ENCODE measurements around the gene AKR7A2. TPM values are rescaled to one million over a fixed set of nuclear protein-coding genes. Genes with fewer than 3 reads are reported as not detected.

AKR7A2 gene
- total and polyA plus RNA-seq, 9 donors = 41.6 to 56.5 (median 46.0) TPM

GRCh38 chr1:19327301-19327700, 15.4 kb upstream of the AKR7A2 start:
- H3K4me1 ChIP-seq (ENCODE audit: control insufficient read depth, insufficient read depth, low read length) = no peaks in the 10 kb centered on the region
- H3K36me3 ChIP-seq (ENCODE audit: control insufficient read depth, insufficient read depth, low read length) = peaks cover 71% of the 10 kb centered on the region
- no peaks in the 10 kb centered on the region for H3K9me3 ChIP-seq (replicated peaks; ENCODE audit: control insufficient read depth, low read depth, low read length)
- H3K27me3 ChIP-seq (ENCODE audit: control insufficient read depth, insufficient read depth, low read length) = no peaks in the 10 kb centered on the region
- no peak for DNase-seq
- H3K4me3 ChIP-seq (ENCODE audit: low read length) = no peak overlapping the region
- H3K27ac ChIP-seq (ENCODE audit: low read length) = no peak overlapping the region
- WGBS (ENCODE audit: insufficient coverage) = 78% methylated on average over 8 of the region's 16 CpGs

GRCh38 chr1:19326748-19327065, 14.8 kb upstream of the AKR7A2 start:
- no peak for DNase-seq
- Histone ChIP-seq H3K4me3 (ENCODE audit: low read length) (no peak overlapping the region), H3K27ac (ENCODE audit: low read length) (no peak overlapping the region), H3K9me3 (replicated peaks; ENCODE audit: control insufficient read depth, low read depth, low read length) (no peaks in the 10 kb centered on the region), H3K27me3 (ENCODE audit: control insufficient read depth, insufficient read depth, low read length) (no peaks in the 10 kb centered on the region), H3K4me1 (ENCODE audit: control insufficient read depth, insufficient read depth, low read length) (no peaks in the 10 kb centered on the region), H3K36me3 (ENCODE audit: control insufficient read depth, insufficient read depth, low read length) (peaks cover 75% of the 10 kb centered on the region)
- WGBS (ENCODE audit: insufficient coverage) = 89% methylated on average over 6 of the region's 6 CpGs

DNA sequence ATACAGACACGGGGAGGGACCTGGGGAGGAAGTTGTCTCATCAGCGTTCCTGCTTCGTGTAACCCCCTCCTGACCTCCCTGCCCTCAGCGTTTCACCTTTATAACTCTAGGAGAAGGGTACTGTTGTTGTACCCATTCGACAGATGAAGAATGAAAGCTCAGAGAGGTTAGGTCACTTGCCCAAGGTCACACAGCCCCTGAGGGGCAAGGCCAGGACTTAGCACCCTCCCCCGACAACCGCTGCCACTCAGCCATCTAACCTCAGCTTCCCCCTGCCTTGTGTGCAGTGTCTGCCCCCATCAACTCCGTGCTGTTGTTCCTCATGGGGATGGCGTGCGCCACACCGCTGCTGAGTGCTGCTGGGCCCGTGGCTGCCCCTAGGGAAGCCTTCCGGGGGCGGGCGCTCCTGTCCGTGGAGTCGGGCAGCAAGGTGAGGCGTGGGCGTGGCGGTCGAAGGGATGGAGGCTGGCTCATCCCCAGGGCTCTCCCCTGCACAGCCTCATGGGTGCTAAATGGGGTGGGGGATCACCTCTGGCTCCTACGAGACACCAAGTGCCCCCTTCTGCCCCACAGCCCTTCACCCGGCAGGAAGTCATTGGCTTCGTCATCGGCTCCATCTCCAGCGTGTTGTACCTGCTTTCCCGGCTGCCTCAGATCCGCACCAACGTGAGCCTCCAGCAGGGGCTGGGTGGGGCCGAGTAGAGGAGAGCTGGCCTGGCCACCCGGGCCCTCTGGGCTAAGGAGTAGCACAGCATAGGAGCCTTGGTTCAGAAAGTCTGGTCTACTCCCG, 14.2 kb upstream of the AKR7A2 start:
- no peak for DNase-seq
- no peaks in the 10 kb centered on the region for H3K9me3 ChIP-seq (replicated peaks; ENCODE audit: control insufficient read depth, low read depth, low read length)
- H3K4me3 ChIP-seq (ENCODE audit: low read length) = no peak overlapping the region
- H3K27me3 ChIP-seq (ENCODE audit: control insufficient read depth, insufficient read depth, low read length) = no peaks in the 10 kb centered on the region
- peaks cover 78% of the 10 kb centered on the region for H3K36me3 ChIP-seq (ENCODE audit: control insufficient read depth, insufficient read depth, low read length)
- no peak overlapping the region for H3K27ac ChIP-seq (ENCODE audit: low read length)
- no peaks in the 10 kb centered on the region for H3K4me1 ChIP-seq (ENCODE audit: control insufficient read depth, insufficient read depth, low read length)
- 82% methylated on average over 27 of the region's 32 CpGs for WGBS (ENCODE audit: insufficient coverage)

DNA sequence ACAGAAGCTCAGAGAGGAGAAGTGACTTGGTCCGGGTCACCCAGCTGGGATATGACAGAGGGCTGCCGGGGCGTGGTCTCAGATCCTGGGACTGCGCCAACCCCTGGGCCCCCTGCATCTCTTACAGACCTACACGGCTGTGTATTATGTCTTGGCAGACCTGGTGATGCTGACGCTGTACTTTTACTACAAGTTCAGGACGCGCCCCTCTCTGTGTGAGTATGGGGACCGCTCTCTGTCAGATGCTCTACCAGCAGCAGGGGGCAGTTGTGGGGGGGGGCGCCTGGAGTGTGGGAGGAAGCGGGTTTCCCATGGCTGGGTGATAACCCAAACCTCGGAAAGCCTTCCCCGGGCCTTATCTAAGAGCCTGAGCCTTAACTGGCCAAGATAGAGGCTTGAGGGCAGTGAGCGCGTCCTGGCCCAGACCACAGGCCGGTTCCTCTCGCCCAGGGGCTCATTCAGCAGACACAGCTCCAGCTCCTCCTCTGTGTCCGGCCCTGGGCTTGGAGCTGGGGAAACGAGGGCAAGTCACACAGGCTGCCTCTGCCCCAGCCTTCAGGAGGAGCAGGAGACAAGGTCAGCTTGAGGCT, 13.5 kb upstream of the AKR7A2 start:
- H3K27ac ChIP-seq (ENCODE audit: low read length) = no peak overlapping the region
- WGBS (ENCODE audit: insufficient coverage) = 86% methylated on average over 15 of the region's 19 CpGs
- H3K4me3 ChIP-seq (ENCODE audit: low read length) = no peak overlapping the region
- H3K27me3 ChIP-seq (ENCODE audit: control insufficient read depth, insufficient read depth, low read length) = no peaks in the 10 kb centered on the region
- DNase-seq = no peak
- H3K4me1 ChIP-seq (ENCODE audit: control insufficient read depth, insufficient read depth, low read length) = no peaks in the 10 kb centered on the region
- no peaks in the 10 kb centered on the region for H3K9me3 ChIP-seq (replicated peaks; ENCODE audit: control insufficient read depth, low read depth, low read length)
- H3K36me3 ChIP-seq (ENCODE audit: control insufficient read depth, insufficient read depth, low read length) = peaks cover 76% of the 10 kb centered on the region

- Histone ChIP-seq H3K27ac (ENCODE audit: low read length) (no peak overlapping the region), H3K4me1 (ENCODE audit: control insufficient read depth, insufficient read depth, low read length) (no peaks in the 10 kb centered on the region), H3K27me3 (ENCODE audit: control insufficient read depth, insufficient read depth, low read length) (no peaks in the 10 kb centered on the region), H3K36me3 (ENCODE audit: control insufficient read depth, insufficient read depth, low read length) (peaks cover 68% of the 10 kb centered on the region), H3K9me3 (replicated peaks; ENCODE audit: control insufficient read depth, low read depth, low read length) (no peaks in the 10 kb centered on the region), H3K4me3 (ENCODE audit: low read length) (no peak overlapping the region)
- DNase-seq = no peak
- WGBS (ENCODE audit: insufficient coverage) = 98% methylated on average over 9 of the region's 9 CpGs
Observed at GRCh38 chr1:19324665-19324990, 12.7 kb upstream of the AKR7A2 start.

- peaks cover 63% of the 10 kb centered on the region for H3K36me3 ChIP-seq (ENCODE audit: control insufficient read depth, insufficient read depth, low read length)
- H3K9me3 ChIP-seq (replicated peaks; ENCODE audit: control insufficient read depth, low read depth, low read length) = no peaks in the 10 kb centered on the region
- 81% methylated on average over 19 of the region's 23 CpGs for WGBS (ENCODE audit: insufficient coverage)
- H3K27ac ChIP-seq (ENCODE audit: low read length) = no peak overlapping the region
- H3K27me3 ChIP-seq (ENCODE audit: control insufficient read depth, insufficient read depth, low read length) = no peaks in the 10 kb centered on the region
- H3K4me1 ChIP-seq (ENCODE audit: control insufficient read depth, insufficient read depth, low read length) = no peaks in the 10 kb centered on the region
- DNase-seq = no peak
- H3K4me3 ChIP-seq (ENCODE audit: low read length) = no peak overlapping the region
Observed at GRCh38 chr1:19323987-19324664, 12.2 kb upstream of the AKR7A2 start.

GRCh38 chr1:19322481-19322880, 10.5 kb upstream of the AKR7A2 start:
- no peak overlapping the region for H3K4me3 ChIP-seq (ENCODE audit: low read length)
- H3K36me3 ChIP-seq (ENCODE audit: control insufficient read depth, insufficient read depth, low read length) = peaks cover 64% of the 10 kb centered on the region
- no peaks in the 10 kb centered on the region for H3K27me3 ChIP-seq (ENCODE audit: control insufficient read depth, insufficient read depth, low read length)
- no peak overlapping the region for H3K27ac ChIP-seq (ENCODE audit: low read length)
- 53% methylated on average over 8 of the region's 10 CpGs for WGBS (ENCODE audit: insufficient coverage)
- H3K4me1 ChIP-seq (ENCODE audit: control insufficient read depth, insufficient read depth, low read length) = no peaks in the 10 kb centered on the region
- no peaks in the 10 kb centered on the region for H3K9me3 ChIP-seq (replicated peaks; ENCODE audit: control insufficient read depth, low read depth, low read length)
- DNase-seq = no peak

DNA sequence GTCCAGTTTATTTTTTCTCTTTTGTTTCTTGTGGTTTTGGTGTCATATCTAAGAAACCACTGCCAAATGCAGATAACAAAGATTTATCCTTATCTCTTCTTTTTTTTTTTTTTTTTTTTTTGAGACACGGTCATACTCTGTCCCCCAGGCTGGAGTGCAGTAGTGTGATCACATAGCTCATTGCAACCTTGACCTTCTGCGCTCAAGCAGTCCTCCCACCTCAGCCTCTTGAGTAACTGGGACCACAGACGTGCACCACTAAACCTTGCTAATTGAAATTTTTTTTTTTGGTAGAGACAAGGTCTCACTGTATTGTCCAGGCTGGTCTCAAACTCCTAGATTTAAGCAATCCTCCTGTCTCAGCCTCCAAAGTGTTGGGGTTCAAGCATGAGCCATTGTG, 9.1 kb upstream of the AKR7A2 start:
- H3K4me3 ChIP-seq (ENCODE audit: low read length) = no peak overlapping the region
- no peaks in the 10 kb centered on the region for H3K27me3 ChIP-seq (ENCODE audit: control insufficient read depth, insufficient read depth, low read length)
- no peaks in the 10 kb centered on the region for H3K9me3 ChIP-seq (replicated peaks; ENCODE audit: control insufficient read depth, low read depth, low read length)
- WGBS (ENCODE audit: insufficient coverage) = no CpG with 5 or more reads among the region's 3 CpGs
- H3K4me1 ChIP-seq (ENCODE audit: control insufficient read depth, insufficient read depth, low read length) = peaks cover 1% of the 10 kb centered on the region
- no peak for DNase-seq
- H3K27ac ChIP-seq (ENCODE audit: low read length) = no peak overlapping the region
- H3K36me3 ChIP-seq (ENCODE audit: control insufficient read depth, insufficient read depth, low read length) = peaks cover 60% of the 10 kb centered on the region

DNA sequence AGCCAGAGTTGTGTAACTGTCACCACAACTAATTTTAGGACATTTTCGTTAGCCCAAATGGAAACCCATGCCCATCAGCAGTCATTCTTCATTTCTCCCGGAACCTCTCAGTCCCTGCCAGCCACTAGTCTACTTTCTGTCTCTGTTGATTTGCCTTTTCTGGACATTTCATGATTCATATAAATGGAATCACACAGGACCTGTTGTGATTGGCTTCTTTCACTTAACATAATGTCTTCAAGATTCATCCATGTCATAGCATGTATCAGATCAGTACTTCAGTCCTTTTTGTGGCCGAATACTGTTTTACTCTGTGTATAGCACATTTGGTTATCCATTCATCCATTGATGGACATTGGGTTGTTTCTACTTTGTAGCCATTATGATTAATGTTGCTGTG, 7.3 kb upstream of the AKR7A2 start:
- Histone ChIP-seq H3K27me3 (ENCODE audit: control insufficient read depth, insufficient read depth, low read length) (no peaks in the 10 kb centered on the region), H3K4me3 (ENCODE audit: low read length) (no peak overlapping the region), H3K4me1 (ENCODE audit: control insufficient read depth, insufficient read depth, low read length) (peaks cover 5% of the 10 kb centered on the region), H3K27ac (ENCODE audit: low read length) (no peak overlapping the region), H3K9me3 (replicated peaks; ENCODE audit: control insufficient read depth, low read depth, low read length) (no peaks in the 10 kb centered on the region), H3K36me3 (ENCODE audit: control insufficient read depth, insufficient read depth, low read length) (peaks cover 52% of the 10 kb centered on the region)
- WGBS (ENCODE audit: insufficient coverage) = 85% methylated on average over 2 of the region's 3 CpGs
- DNase-seq = no peak

DNA sequence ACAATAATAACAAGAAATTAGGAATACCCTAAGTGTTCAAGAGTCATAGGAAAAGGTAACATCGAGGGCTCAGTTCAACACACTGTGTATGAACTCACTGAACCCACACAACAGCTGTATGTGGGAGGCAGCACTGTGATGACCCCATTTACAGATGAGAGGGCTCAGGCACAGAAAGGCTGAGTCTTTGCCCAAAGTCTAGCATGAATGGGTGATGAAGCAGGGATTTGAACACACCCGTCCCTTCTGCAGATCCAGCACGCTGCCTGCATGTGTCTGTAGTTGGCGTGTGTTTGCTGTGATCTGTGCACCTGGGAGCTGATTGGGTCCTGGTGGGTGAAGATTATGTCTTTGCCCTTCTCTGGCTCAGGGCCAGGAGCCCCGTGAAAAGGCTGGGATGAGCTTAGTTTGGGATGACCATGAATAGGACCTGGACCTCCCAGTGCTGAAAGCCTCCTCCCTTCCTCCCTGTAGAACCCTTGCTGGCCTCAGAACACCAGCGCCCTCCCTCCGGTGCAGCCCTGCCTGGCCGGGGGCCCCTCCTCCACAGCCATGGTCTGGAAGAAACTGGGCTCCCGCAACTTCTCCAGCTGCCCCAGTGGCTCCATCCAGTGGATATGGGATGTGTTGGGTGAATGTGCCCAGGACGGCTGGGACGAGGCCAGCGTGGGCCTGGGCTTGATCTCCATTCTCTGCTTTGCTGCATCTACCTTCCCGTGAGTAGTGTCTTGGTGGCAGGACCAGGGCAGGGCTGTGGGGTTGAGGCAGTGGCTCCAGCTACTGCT, 5.4 kb upstream of the AKR7A2 start:
- Histone ChIP-seq H3K27ac (ENCODE audit: low read length) (no peak overlapping the region), H3K4me3 (ENCODE audit: low read length) (no peak overlapping the region), H3K27me3 (ENCODE audit: control insufficient read depth, insufficient read depth, low read length) (no peaks in the 10 kb centered on the region), H3K36me3 (ENCODE audit: control insufficient read depth, insufficient read depth, low read length) (peaks cover 45% of the 10 kb centered on the region), H3K9me3 (replicated peaks; ENCODE audit: control insufficient read depth, low read depth, low read length) (no peaks in the 10 kb centered on the region), H3K4me1 (ENCODE audit: control insufficient read depth, insufficient read depth, low read length) (peaks cover 20% of the 10 kb centered on the region)
- no peak for DNase-seq
- 73% methylated on average over 4 of the region's 13 CpGs for WGBS (ENCODE audit: insufficient coverage)

Measured in muscle of leg (tissue), 11 donors.